Astrocyte of the spinal cord (primary cell): ENCODE results near the gene RNF208.

Source experiments
- DNase-seq: peaks from one replicate; pipeline ENCODE4 v3.0.0; 2011; ENCODE audit warnings: low read depth, low spot score
- H3K4me3 ChIP-seq: 2 replicates; pipeline ENCODE4 v1.5.1; 2011; ENCODE audit warnings: low read depth, mild to moderate bottlenecking, low read length, moderate library complexity
- in situ Hi-C: cut with HindIII; loops from 2 replicates; pipeline ENCODE4 v1.10.0; 2017; ENCODE audit warnings: low sequenced_read_pairs
- TF ChIP-seq, protein P1 (sequence below): IDR thresholded peaks from 2 replicates; pipeline ENCODE4 v1.5.1; 2012; ENCODE audit warnings: low read depth, mild to moderate bottlenecking, low read length, inconsistent platforms

RNF208 gene

DNA sequence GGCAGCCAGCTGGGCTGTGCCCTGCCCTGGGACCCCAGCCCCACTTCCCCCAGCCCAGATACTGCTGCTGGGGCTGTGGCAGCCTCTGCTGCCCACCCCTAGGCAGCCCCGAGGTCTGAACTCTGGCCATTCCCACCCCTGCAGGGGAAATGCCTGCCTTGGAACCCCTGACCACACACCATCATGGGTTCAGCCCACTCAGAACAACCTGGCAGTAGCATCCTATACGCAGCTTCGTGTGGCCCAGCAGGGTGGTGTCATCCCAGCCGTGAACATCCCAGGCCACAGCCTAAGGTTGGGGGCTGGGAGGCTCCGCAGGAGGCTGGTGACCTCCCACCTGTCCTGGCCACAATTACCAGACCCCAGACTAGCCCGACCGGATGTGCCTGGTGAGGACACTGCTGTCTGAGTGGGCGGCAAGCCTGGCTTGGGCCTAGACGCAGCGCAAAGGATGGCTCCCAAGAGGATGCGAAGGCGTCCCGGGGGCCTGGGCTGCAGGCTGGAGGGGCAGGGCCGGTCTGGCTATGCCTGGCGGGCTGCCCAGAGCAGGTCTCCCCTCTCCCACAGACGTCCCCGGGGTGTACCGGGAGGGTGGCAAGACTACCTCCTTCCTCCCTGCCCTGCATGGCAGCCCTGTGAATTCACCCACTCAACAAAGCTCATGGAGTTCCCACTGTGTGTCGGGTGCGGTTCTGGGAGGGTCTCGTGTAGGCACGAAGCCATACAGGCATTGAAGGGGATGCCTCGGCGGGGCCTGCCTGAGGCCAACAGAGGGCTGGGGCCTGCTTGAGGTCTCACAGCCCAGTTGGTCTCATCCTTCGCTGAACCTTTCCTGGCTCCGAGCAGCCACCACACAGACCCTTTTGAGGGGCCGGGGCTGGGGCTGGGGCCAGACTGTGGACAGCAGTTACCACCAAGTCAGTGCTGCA, 7.2 kb upstream of the RNF208 start:
- no peak overlapping the region for H3K4me3 ChIP-seq
- in situ Hi-C loops: no loop called here
- TF ChIP-seq, protein P1, sequence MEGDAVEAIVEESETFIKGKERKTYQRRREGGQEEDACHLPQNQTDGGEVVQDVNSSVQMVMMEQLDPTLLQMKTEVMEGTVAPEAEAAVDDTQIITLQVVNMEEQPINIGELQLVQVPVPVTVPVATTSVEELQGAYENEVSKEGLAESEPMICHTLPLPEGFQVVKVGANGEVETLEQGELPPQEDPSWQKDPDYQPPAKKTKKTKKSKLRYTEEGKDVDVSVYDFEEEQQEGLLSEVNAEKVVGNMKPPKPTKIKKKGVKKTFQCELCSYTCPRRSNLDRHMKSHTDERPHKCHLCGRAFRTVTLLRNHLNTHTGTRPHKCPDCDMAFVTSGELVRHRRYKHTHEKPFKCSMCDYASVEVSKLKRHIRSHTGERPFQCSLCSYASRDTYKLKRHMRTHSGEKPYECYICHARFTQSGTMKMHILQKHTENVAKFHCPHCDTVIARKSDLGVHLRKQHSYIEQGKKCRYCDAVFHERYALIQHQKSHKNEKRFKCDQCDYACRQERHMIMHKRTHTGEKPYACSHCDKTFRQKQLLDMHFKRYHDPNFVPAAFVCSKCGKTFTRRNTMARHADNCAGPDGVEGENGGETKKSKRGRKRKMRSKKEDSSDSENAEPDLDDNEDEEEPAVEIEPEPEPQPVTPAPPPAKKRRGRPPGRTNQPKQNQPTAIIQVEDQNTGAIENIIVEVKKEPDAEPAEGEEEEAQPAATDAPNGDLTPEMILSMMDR: no peak
- no peak for DNase-seq

DNA sequence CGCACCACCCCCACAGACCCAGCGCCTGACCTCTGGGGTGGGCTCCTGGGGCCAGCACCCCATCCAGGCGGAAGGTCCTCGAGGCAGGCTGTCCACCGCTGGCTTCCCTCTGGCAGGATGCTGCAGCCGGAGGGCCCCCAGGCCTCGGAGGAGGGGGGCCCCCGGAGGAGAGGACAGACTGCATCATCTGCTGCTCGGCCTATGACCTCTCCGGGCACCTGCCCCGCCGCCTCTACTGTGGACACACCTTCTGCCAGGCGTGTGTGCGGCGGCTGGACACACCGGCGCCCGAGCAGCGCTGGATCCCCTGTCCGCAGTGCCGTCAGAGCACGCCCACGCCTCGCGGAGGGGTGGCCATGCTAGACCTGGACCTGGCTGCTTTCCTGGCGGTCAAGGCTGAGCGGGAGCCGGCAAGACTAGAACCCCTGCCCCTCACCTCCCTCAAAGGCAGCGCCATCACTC, 6.5 kb upstream of the RNF208 start:
- no peak overlapping the region for H3K4me3 ChIP-seq
- TF ChIP-seq, protein P1: no peak
- in situ Hi-C loops: no loop called here
- DNase-seq: no peak

DNA sequence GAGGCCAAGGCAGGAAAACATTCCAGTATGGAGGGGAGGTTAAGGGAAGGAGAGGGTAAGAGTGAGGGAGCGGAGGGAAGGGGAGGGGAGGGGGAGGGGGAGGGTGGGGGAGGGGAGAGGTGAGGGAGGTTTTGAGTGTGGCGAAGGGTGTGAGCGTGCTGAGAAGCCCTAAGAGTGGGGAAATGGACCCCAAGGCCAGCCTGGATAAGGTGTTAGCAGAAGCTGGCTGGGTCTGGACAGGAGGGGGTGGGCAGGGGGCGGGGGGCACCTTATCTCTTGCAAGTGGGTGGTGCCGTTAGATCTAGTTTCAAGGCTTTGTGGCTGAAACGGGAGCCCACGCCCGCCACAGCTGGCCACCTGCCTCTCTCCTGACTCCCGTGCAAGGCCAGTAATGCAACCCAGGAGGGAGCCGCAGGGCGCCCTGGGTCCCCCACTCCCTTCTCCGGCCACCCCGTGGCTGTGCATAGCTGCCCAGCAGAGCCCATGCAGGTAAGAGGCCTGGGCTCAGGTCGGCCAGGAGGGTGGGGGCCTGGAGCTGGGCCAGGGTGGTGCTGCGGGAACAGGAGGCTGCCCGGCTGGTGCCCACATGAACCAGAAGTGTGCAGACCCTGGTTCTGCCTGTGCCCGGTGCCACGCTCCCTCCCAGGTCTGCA, 5.9 kb upstream of the RNF208 start:
- in situ Hi-C loops: no loop called here
- H3K4me3 ChIP-seq: no peak overlapping the region
- TF ChIP-seq, protein P1: no peak
- no peak for DNase-seq

DNA sequence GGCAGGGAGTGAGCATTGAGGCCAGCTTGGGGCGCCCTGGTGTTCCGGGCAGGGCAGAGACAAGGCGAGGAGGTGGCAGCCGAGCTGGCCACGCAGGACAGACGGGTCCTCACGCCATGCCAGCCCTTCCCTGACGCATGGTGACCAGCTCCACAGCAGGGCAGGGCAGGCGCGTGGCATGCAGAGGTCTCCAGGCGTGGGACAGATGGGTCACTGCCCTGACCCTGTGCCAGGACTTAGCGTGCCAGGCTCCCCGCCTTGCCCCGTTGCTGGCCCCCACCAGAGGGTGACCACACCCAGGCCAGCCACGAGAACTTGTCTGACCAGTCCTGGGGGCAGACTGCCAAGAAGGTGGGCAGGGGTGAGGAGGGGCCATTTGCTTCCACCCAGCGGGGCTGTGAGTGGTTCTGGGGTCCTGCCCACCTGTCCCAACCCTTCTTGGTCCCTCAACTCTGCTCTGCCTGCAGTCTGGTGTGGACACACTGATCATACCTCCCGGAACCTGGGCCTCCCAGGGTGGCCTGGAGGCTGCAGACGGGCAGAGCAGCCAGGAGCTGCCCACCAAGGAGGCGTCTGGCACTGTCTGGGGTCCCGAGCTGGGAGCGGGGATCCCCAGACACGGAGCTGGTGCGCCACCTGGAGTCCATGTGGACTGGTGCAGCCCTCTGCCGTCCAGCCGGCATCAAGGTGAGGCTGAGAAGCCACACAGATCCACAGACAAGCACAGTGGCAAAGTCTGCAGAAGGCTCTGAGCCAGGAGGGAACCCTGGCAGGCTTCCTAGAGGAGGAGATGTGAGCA, 5.2 kb upstream of the RNF208 start, which contains the start of gene RNF224:
TSS of gene RNF224 (plus strand) at position 449 of the 799 bp plus-strand sequence. CDS start 834 bp downstream, outside the sequence.
- in situ Hi-C loops: no loop called here
- no peak within 1 kb of the TSS for H3K4me3 ChIP-seq
- peak; percentile 60 for DNase-seq
- TF ChIP-seq, protein P1: peak; percentile 90

DNA sequence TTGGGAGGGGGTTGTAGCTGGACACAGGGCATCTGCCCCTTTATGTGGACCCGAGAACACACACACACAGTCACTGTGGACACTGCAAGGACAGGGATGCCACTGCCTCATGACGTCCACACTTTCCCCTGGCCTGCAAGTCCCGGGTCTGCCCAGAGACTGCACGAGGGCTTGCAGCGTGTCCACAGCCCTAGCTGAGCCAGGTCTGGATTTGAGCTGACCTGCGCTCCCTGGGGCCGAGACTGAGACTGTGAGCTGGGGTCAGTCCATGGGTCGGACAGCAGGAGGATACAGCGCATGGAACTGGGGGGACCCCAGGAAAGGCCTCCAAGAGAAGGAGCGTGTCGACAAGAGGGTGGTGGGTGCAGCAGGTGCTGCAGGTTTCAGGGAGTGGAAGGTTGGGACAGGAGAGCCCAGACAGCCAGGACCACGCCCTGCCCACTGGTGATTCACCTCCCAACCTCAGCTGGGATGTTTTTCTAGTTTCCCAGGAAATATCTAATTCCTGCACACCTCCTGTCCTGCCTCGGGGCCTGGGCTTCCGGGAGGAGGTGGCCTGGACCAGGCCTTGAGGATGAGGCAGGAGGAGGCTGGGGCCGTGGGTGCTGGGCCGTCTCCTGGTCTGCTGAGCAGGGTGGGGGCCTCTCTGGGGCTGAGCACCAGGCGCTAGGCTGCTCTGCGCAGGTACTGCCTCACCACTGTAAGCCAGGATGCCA, 4.5 kb upstream of the RNF208 start:
- in situ Hi-C loops: no loop called here
- no peak overlapping the region for H3K4me3 ChIP-seq
- no peak for DNase-seq
- TF ChIP-seq, protein P1: no peak
